HepG2 (cell line): Measurements from ENCODE around the gene BCAS3. TPM values are rescaled to one million over a fixed set of nuclear protein-coding genes. Genes with fewer than 3 reads are reported as not detected.

Experiments
- NAIF1 ChIP-seq: sonication (generic); formaldehyde crosslinking; IDR thresholded peaks from 2 replicates; pipeline ENCODE4 v1.5.0; 2020; ENCODE audit warnings: mild to moderate bottlenecking, missing genetic modification reagents, borderline replicate concordance
- NFKBIZ ChIP-seq: IDR thresholded peaks from 2 replicates; pipeline ENCODE4 v1.6.1; 2018; ENCODE audit warnings: missing genetic modification reagents, missing compliant biosample characterization
- NKX3-1 ChIP-seq: sonication (generic); formaldehyde crosslinking; IDR thresholded peaks from 2 replicates; pipeline ENCODE4 v1.5.0; 2020; ENCODE audit warnings: missing genetic modification reagents
- POGZ ChIP-seq: sonication (generic); formaldehyde crosslinking; IDR thresholded peaks from 2 replicates; pipeline ENCODE4 v1.4.0; 2020; ENCODE audit warnings: mild to moderate bottlenecking, missing genetic modification reagents
- U2AF2 ChIP-seq: fragments of 200-400 bp; formaldehyde crosslinking; IDR thresholded peaks from 2 replicates; pipeline ENCODE4 v1.6.1; 2017; ENCODE audit warnings: low read depth, mild to moderate bottlenecking, low read length
- ZNF607 ChIP-seq: sonication (generic); formaldehyde crosslinking; IDR thresholded peaks from 2 replicates; pipeline ENCODE4 v1.5.1; 2020; ENCODE audit warnings: missing genetic modification reagents, mild to moderate bottlenecking, borderline replicate concordance
- ZNF782 ChIP-seq: sonication (generic); formaldehyde crosslinking; IDR thresholded peaks from 2 replicates; pipeline ENCODE4 v1.4.0; 2020; ENCODE audit warnings: missing genetic modification reagents, mild to moderate bottlenecking, borderline replicate concordance
- ZNF839 ChIP-seq: sonication (generic); formaldehyde crosslinking; IDR thresholded peaks from 2 replicates; pipeline ENCODE4 v1.4.0; 2020; ENCODE audit warnings: missing genetic modification reagents, mild to moderate bottlenecking, borderline replicate concordance
- polyA plus RNA-seq, 8 experiments: library from polyadenylated mRNA; depleted of rRNA in 3 of 8; stranded (reverse) in 7 of 8; unstranded in 1 of 8; fragments of >200 nt; fragmentation: Illumina TruSeq in 4 of 8; extraction: Trizol in 4 of 8; gene quantifications; 2 replicates each; pipeline versions ENCODE4 v1.2.1 to v1.2.3, GENCODE V29; 2011 to 2016; ENCODE audit warnings: low read depth in 4 of 8, missing spikeins in 1 of 8, mixed read lengths in 1 of 8; ENCODE audit not compliant: insufficient read depth in 1 of 8
- total RNA-seq, 5 experiments: library from RNA; depleted of rRNA; stranded (reverse); fragments of >200 nt; fragmentation: Illumina TruSeq; extraction: Trizol; gene quantifications; 2 replicates each; pipeline ENCODE4 v1.2.3, GENCODE V29; 2016; ENCODE audit warnings: low read depth in 1 of 5
- TF ChIP-seq, protein P1 (sequence below): sonication (generic); formaldehyde crosslinking; conservative IDR thresholded peaks from 2 replicates; pipeline ENCODE4 v1.4.0; 2020; ENCODE audit warnings: mild to moderate bottlenecking, missing genetic modification reagents, moderate library complexity
- TF ChIP-seq, protein P2 (sequence below): IDR thresholded peaks from 2 replicates; pipeline ENCODE4 v1.6.1; 2016
- TF ChIP-seq, protein P3 (sequence below): sonication (generic); formaldehyde crosslinking; IDR thresholded peaks from 2 replicates; pipeline ENCODE4 v1.4.0; 2020; ENCODE audit warnings: mild to moderate bottlenecking, missing genetic modification reagents
- TF ChIP-seq, protein P4 (sequence below): sonication (generic); formaldehyde crosslinking; conservative IDR thresholded peaks from 2 replicates; pipeline ENCODE4 v1.4.0; 2020; ENCODE audit warnings: missing genetic modification reagents
- TF ChIP-seq, protein P5 (sequence below): sonication (generic); formaldehyde crosslinking; IDR thresholded peaks from 2 replicates; pipeline ENCODE4 v1.4.0; 2020; ENCODE audit warnings: missing genetic modification reagents

The BCAS3 gene
- total and polyA plus RNA-seq, 2 of the 13 experiments (the other 11 are each of a cell fraction or from before 2014, with no cell fraction given) = 10.7 to 11.2 TPM

DNA sequence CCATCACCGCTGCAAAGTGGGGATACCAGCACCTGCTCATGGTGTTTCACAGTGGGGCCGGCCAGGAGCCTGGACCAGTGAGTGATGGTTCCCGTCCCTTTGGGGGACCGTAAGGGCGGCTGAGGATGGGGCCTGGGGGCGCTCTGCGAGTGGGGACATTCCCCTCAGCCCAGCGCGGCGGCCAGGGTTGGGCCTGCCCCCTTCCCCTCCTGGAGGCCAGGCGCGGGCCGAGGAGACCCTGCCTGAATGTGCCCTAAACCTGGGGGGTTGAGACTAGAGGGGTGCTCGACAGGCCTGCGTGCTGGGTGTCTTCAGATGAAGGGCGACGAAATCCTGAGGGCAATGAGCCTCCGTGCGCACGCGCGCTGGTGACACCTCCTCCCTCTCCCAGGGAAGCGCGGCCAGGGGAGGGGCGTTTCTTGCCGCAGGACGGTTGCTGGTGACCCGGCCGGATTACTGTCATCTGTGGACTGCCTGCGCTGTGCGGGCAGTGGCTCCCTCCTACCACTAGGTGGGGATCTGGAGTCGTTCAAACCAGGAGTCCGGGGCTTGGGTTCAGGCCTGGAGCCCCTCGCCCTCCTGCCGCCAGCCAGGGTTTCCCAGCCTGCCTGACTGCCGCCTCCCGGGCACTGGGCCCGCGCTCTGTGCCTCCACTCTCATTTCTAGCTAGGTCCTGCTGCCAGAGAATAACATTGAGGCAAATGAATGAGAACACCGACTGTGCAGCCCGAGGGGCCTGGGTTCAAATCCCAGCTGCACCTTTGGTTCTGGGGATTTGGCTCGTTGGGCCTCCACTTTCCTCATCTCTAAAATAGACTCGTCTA is 739.1 kb downstream of the BCAS3 start (continued):
- TF ChIP-seq, protein P1, sequence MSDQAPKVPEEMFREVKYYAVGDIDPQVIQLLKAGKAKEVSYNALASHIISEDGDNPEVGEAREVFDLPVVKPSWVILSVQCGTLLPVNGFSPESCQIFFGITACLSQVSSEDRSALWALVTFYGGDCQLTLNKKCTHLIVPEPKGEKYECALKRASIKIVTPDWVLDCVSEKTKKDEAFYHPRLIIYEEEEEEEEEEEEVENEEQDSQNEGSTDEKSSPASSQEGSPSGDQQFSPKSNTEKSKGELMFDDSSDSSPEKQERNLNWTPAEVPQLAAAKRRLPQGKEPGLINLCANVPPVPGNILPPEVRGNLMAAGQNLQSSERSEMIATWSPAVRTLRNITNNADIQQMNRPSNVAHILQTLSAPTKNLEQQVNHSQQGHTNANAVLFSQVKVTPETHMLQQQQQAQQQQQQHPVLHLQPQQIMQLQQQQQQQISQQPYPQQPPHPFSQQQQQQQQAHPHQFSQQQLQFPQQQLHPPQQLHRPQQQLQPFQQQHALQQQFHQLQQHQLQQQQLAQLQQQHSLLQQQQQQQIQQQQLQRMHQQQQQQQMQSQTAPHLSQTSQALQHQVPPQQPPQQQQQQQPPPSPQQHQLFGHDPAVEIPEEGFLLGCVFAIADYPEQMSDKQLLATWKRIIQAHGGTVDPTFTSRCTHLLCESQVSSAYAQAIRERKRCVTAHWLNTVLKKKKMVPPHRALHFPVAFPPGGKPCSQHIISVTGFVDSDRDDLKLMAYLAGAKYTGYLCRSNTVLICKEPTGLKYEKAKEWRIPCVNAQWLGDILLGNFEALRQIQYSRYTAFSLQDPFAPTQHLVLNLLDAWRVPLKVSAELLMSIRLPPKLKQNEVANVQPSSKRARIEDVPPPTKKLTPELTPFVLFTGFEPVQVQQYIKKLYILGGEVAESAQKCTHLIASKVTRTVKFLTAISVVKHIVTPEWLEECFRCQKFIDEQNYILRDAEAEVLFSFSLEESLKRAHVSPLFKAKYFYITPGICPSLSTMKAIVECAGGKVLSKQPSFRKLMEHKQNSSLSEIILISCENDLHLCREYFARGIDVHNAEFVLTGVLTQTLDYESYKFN (CRISPR knock-in tag) = no peak; the same call in 1 of the 2 replicates
- TF ChIP-seq POGZ (CRISPR knock-in tag) (no peak; the same call in 1 of the 2 replicates), ZNF782 (CRISPR knock-in tag) (peak; percentile 61; the same call in 1 of the 2 replicates), ZNF607 (CRISPR knock-in tag) (0 out of 2 replicates have a peak, but pooled peaks have one; percentile 47), U2AF2 (no peak), NKX3-1 (CRISPR knock-in tag) (no peak), ZNF839 (0 out of 2 replicates have a peak, but pooled peaks have one; percentile 13), NFKBIZ (CRISPR knock-in tag) (0 out of 2 replicates have a peak, but pooled peaks have one; percentile 19), NAIF1 (CRISPR knock-in tag) (no peak)
- TF ChIP-seq, protein P2, sequence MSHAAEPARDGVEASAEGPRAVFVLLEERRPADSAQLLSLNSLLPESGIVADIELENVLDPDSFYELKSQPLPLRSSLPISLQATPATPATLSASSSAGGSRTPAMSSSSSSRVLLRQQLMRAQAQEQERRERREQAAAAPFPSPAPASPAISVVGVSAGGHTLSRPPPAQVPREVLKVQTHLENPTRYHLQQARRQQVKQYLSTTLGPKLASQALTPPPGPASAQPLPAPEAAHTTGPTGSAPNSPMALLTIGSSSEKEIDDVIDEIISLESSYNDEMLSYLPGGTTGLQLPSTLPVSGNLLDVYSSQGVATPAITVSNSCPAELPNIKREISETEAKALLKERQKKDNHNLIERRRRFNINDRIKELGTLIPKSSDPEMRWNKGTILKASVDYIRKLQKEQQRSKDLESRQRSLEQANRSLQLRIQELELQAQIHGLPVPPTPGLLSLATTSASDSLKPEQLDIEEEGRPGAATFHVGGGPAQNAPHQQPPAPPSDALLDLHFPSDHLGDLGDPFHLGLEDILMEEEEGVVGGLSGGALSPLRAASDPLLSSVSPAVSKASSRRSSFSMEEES (CRISPR knock-in tag) = no peak; the same call in 1 of the 2 replicates
- TF ChIP-seq, protein P3, sequence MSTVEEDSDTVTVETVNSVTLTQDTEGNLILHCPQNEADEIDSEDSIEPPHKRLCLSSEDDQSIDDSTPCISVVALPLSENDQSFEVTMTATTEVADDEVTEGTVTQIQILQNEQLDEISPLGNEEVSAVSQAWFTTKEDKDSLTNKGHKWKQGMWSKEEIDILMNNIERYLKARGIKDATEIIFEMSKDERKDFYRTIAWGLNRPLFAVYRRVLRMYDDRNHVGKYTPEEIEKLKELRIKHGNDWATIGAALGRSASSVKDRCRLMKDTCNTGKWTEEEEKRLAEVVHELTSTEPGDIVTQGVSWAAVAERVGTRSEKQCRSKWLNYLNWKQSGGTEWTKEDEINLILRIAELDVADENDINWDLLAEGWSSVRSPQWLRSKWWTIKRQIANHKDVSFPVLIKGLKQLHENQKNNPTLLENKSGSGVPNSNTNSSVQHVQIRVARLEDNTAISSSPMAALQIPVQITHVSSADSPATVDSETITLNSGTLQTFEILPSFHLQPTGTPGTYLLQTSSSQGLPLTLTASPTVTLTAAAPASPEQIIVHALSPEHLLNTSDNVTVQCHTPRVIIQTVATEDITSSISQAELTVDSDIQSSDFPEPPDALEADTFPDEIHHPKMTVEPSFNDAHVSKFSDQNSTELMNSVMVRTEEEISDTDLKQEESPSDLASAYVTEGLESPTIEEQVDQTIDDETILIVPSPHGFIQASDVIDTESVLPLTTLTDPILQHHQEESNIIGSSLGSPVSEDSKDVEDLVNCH = no peak
- TF ChIP-seq, protein P4, sequence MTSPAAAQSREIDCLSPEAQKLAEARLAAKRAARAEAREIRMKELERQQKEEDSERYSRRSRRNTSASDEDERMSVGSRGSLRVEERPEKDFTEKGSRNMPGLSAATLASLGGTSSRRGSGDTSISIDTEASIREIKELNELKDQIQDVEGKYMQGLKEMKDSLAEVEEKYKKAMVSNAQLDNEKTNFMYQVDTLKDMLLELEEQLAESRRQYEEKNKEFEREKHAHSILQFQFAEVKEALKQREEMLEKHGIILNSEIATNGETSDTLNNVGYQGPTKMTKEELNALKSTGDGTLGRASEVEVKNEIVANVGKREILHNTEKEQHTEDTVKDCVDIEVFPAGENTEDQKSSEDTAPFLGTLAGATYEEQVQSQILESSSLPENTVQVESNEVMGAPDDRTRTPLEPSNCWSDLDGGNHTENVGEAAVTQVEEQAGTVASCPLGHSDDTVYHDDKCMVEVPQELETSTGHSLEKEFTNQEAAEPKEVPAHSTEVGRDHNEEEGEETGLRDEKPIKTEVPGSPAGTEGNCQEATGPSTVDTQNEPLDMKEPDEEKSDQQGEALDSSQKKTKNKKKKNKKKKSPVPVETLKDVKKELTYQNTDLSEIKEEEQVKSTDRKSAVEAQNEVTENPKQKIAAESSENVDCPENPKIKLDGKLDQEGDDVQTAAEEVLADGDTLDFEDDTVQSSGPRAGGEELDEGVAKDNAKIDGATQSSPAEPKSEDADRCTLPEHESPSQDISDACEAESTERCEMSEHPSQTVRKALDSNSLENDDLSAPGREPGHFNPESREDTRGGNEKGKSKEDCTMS (CRISPR knock-in tag) = no peak
- TF ChIP-seq, protein P5, sequence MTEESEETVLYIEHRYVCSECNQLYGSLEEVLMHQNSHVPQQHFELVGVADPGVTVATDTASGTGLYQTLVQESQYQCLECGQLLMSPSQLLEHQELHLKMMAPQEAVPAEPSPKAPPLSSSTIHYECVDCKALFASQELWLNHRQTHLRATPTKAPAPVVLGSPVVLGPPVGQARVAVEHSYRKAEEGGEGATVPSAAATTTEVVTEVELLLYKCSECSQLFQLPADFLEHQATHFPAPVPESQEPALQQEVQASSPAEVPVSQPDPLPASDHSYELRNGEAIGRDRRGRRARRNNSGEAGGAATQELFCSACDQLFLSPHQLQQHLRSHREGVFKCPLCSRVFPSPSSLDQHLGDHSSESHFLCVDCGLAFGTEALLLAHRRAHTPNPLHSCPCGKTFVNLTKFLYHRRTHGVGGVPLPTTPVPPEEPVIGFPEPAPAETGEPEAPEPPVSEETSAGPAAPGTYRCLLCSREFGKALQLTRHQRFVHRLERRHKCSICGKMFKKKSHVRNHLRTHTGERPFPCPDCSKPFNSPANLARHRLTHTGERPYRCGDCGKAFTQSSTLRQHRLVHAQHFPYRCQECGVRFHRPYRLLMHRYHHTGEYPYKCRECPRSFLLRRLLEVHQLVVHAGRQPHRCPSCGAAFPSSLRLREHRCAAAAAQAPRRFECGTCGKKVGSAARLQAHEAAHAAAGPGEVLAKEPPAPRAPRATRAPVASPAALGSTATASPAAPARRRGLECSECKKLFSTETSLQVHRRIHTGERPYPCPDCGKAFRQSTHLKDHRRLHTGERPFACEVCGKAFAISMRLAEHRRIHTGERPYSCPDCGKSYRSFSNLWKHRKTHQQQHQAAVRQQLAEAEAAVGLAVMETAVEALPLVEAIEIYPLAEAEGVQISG = peak; percentile 61; the same call in 1 of the 2 replicates
